ENCODE results near the gene CNPY1. TPM values are rescaled to one million over a fixed set of nuclear protein-coding genes. Genes with fewer than 3 reads are reported as not detected.

CNPY1 gene
- total RNA-seq, 1 donor from 2014 or later: not detected

DNA sequence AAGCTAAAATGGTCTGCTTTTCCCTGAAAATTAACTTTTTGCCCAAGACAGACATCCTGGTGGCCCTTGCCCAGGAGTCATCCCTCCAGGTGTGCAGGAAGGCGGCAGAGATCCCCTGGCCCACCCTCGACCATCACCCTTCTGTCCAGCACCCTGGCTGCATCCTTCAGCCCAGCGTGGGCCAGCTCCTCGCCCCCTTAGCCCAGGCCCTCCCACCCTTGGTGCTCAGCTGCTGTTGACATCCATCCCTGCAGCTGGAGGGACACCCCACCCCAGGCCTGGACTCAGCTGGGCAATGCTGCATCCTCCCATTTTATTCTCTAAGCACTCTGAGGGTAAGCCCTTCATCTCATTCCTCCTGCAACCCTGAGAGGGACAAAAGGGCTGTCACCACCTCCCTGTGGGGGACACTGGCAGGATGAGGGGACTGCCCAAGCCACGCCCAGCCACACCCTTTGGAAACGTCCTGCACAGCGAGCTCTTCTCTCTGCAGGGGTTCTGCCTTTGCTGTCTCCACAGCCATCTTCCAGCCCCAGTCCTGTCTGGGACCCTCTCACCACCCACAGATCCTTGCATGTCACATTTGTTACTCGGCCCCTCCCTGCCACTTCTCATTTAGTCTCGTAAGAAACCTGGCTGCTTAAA is 57.8 kb downstream of the CNPY1 start:
- ATAC-seq: no peak

GRCh38 chr7:155487509-155488482 is 58.6 kb downstream of the CNPY1 start:
- no peak for ATAC-seq

GRCh38 chr7:155486783-155487508 is 59.4 kb downstream of the CNPY1 start:
- ATAC-seq: no peak

- no peak for ATAC-seq
Measured at GRCh38 chr7:155484483-155485399, 61.6 kb downstream of the CNPY1 start.

- peak; percentile 59 for ATAC-seq
Measured at GRCh38 chr7:155483868-155484325, 62.5 kb downstream of the CNPY1 start.

DNA sequence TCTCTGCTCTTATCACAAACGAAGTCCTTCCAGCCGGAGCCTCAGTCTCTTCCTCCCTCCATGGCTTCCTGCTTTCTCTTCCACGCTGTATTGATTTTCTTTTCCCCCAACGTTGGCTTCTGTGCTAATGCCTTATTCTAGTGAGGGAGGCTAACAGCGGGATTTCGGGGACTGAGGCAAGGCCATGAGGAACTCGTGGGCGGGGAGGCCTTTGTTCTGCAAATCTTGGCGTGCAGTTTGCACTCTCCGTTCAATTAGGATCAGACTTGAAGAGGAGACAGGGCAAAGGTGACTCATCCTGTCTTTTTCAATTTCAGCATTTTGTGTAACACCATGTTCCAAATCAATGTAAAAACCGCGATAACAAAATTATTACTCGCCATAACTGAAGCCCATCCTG is 63.1 kb downstream of the CNPY1 start:
- no peak for ATAC-seq

- no peak for ATAC-seq
Measured at GRCh38 chr7:155482511-155483183, 63.7 kb downstream of the CNPY1 start.

- no peak for ATAC-seq
Measured at GRCh38 chr7:155481764-155482163, 64.6 kb downstream of the CNPY1 start.

- ATAC-seq: no peak
Measured at GRCh38 chr7:155477476-155477875, 68.9 kb downstream of the CNPY1 start.

DNA sequence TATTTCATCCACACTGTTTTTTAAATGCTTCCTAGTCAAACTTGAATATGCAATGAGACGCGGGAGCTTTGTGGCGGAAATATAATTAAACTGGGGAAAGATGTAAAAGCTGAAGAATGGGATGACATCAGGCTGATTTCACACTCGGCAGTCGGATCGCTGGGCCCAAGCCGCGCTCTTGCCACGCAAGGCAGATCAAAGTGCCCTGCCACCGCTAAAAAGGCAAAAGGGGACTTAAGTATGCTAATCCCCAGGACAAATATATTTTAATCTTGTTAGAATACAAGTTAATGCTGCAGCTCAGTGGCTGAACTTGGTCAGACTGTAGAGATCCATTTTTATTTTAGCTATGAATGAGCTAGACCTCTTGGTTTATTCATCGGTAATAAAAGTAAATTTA is 74.6 kb downstream of the CNPY1 start:
- ATAC-seq: no peak

DNA sequence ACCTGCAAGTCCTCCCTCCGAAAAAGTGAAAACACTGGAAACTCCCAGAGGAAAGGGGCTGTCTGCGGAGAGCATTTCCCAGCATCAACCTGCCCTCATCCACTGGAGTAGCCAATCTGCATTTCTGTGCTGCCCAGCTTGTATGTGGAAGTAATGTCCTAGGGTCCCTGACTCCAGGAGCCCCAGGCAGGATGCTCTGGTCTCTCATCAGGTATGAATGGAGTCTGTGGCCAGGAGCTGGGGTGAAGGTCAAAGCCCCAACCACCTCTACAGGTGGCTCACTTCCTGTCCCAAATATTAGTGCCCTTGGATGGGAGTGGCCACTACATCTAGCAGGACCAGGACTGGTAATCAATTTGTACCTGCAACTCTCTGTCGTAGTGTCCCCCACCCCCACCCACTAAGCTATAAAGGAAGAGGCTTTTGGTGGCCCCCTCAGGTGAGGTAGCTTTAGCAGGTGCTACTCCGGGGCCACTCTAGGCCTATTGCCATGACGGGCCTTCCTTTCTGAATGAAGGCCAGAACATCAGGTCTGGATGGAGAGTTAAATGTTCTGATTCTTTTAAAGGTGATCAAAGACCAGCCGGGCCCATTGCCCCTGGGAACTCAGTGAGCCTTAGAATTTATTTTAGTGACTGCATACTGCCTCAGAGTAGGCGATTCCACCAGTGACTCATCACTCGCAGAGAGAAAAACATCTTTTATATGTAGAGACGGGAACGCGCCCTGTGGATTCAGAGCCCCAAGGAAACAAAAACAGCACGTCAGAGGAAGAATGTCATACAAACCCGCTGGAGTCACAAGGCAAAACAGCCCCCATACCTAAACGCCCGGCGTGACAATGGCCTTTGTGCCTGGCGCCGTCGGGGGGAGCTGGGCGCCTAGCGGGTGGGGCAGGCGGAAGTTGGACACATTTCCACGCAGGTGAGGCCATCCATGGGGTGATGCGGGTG is 75.4 kb downstream of the CNPY1 start:
- no peak for ATAC-seq

- ATAC-seq: no peak
Measured at GRCh38 chr7:155470186-155470487, 76.2 kb downstream of the CNPY1 start.

DNA sequence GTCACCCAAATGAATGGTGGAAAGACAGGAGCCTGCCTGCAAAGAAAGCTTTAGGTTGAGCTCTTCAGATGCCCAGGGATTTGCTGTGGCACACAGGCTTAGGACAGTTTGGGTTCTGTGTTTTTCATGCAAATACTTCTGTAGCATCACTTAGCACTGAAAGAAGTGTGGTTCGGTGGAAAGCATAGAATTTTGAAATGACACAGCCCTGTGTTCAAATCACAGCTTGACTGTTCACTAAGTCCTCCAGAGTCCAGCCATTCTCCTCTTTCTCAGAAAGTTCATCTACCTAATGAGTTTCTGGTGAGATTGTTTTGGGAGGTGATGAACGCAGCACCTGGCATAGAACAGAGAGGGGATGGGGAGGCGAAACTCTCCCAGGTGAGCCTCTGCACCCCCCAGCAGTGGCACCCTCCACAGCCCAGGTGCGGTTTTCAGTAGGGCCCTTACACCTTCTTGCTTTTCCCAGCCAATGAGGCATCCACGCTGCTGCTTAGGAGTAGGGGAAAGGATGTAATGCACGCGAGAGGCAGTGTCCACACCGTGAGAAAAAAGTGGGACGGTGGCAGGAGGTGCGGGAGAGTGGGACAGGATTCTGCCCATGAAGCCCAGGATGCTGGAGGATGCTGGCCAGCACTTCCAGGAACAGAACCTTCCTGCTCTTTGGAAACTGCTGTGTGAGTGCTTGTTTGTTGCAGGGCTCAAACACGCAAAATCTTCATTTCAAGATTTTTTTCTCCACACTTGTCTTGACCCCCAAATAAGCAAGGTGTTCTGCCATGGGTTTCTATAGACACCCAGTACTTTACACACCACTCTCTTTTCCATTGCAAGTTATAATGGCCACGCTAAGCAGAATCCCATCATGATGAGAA is 76.8 kb downstream of the CNPY1 start:
- no peak for ATAC-seq

DNA sequence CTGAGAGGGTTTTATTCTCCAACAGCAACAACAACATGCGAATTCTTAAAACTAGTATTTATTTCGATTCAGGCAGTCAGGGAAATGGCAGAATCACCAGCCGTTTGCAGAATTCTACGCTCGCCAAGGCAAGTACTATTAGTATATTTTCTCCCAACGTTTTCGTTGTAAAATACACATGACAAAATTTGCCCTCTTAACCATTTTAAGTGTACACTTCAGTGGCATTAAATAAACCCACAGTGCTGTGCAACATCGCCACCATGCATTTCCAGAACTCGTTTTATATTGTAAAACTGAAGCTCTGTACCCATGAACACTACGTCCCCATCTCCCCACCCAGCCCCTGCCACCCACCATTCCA is 77.6 kb downstream of the CNPY1 start:
- ATAC-seq: no peak

DNA sequence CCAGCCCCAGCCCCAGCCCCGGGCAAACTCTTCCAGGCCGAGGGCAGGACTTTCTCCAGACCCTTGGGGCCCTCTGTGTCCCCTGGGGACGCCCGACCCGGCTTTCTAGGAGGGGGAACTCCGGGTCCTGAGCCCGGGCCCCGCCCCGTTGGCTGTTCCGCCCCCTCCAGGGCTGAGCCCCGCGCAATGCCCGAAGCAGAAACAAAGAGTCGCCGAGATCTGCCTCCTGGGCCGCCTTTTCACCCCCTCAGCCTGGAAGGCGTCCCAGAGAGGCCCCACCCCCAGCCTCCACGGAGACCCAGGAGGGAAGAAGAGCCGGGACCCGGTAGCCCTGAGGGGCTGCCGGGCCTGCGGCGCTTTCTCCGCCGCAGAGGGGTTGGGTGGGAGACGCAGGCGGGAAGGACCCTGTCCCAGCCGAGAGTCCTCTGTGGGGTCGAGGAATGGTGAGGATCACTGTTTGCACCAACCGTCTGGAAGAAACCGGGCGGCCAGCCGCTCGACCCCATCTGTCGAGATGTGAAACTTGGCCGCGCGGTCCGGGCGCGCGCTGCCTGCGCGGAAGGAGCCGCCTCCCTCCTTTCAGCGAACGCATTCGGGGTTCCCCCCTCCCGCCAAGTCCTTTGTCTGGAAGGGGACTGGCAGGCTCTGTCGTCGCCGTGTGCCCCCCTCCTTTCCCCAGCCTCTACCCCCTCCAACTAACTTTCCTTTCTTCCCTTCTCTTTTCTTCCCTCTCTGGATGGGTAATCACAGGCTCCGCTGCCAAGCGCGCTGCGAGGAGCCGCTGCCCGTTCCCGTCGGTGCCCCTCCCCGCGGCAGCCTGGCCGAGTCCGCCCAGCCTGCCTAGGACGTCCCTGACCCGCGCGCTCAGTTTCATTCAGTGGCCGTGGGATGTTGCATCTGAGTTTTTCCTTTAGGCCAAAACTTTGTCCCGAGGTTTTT is 78.2 kb downstream of the CNPY1 start:
- no peak for ATAC-seq

DNA sequence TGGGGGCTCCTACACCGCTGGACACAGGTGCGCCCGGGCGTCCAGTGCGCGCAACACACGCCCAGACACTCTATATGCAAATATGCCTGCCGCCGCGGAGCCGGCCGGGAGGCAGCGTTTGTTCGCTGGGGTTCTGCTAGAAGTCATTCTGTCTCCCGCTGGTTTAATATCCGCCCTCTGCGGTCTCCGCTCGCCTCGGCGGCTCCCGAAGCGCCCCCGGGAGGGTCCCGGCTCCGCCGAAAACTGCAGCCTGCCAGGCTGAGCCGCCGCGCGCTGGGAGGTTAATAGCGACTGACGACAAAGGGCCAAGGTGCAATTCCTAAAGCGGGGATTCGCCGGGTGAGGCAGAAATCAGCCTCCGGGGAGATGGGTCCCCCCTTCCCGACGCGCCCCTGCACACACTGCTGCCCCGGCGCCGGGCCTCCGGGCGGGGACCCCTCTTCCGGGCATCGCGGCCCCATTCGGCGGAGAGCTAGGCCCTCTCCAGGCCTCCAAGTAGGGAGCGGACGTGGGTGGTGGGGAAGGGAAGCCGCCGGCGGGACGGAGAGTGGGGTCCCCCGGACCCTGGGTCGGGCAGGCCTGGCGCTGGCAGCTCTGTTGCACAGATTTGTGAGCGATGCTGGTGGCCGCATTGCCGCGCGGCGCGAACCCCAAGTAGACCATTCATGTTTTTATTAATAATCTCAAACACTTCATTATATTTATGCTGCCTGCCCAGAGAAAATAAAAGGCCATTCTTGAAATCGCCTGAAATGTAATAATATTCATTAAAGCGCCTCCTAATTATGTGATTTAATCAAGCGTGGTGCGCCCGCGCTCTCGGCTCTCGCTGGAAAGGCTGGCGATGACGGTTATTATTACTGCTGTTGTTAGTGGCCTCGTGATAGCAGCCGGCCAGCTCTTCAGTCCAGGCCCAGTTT is 79.3 kb downstream of the CNPY1 start:
- ATAC-seq: no peak

Measured in esophagus mucosa (tissue), 1 donor.